IMR-90 (cell line): ENCODE data around the gene CTSO. TPM values are rescaled to one million over a fixed set of nuclear protein-coding genes. Genes with fewer than 3 reads are reported as not detected.

Experiments used
- ATAC-seq: fragments of 200-7000 bp; cut with Tn5 transposase; 2 replicates; pipeline ENCODE4 v1.9.1; 2020; ENCODE audit warnings: low read depth, mild to moderate bottlenecking, moderate library complexity
- BruUV-seq: library from RNA; stranded (reverse); fragments of 400-500 nt; replicated peaks from 2 replicates; lab custom pipeline; 2021; lab: Mats Ljungman, UMichigan
- CTCF ChIA-PET: fragments of 300-600 bp; formaldehyde crosslinking; extraction: SDS; loops from one replicate; lab custom pipeline; 2021; ENCODE audit warnings: antibody characterized with exemption; lab: Yijun Ruan, JAX
- POLR2A ChIA-PET: fragments of 300-600 bp; sonication (Branson Sonifier 250); formaldehyde crosslinking; loops from one replicate; lab custom pipeline; 2022; ENCODE audit warnings: antibody characterized with exemption; ENCODE audit not compliant: unreplicated experiment; lab: Charles Lee
- DNase-seq: peaks from one replicate; pipeline ENCODE4 v3.0.0; 2013
- H2AFZ ChIP-seq: replicated peaks from 2 replicates; pipeline ENCODE3; 2013; ENCODE audit warnings: low read length, mild to moderate bottlenecking; ENCODE audit not compliant: poor library complexity
- H2AK5ac ChIP-seq: 2 replicates; pipeline ENCODE4 v1.6.1; 2013; ENCODE audit warnings: low read depth, low read length, inconsistent platforms
- H2AK9ac ChIP-seq: replicated peaks from 2 replicates; pipeline ENCODE3; 2013; ENCODE audit warnings: mild to moderate bottlenecking, low read depth, low read length, moderate library complexity; ENCODE audit not compliant: poor library complexity
- H2BK120ac ChIP-seq: 2 replicates; pipeline ENCODE4 v1.6.1; 2013; ENCODE audit warnings: low read depth, low read length, inconsistent platforms
- H2BK15ac ChIP-seq: 3 replicates; pipeline ENCODE4 v1.6.1; 2013; ENCODE audit warnings: low read depth, low read length, inconsistent platforms
- H2BK20ac ChIP-seq: 2 replicates; pipeline ENCODE4 v1.6.1; 2013; ENCODE audit warnings: low read depth, mild to moderate bottlenecking, inconsistent platforms, low read length, moderate library complexity
- H2BK5ac ChIP-seq: 2 replicates; pipeline ENCODE4 v1.6.1; 2013; ENCODE audit warnings: mild to moderate bottlenecking, low read depth, low read length, inconsistent platforms; ENCODE audit not compliant: poor library complexity, severe bottlenecking
- H3K14ac ChIP-seq: replicated peaks from 2 replicates; pipeline ENCODE4 v1.6.1; 2013; ENCODE audit warnings: low read depth, low read length, inconsistent platforms
- H3K18ac ChIP-seq: 2 replicates; pipeline ENCODE4 v1.6.1; 2013; ENCODE audit warnings: low read depth, low read length, control low read depth
- H3K23ac ChIP-seq: 2 replicates; pipeline ENCODE4 v1.6.1; 2013; ENCODE audit warnings: low read depth, low read length, inconsistent platforms
- H3K27ac ChIP-seq: 2 replicates; pipeline ENCODE4 v1.5.1; 2013; ENCODE audit warnings: mild to moderate bottlenecking, control low read depth, low read length; ENCODE audit not compliant: insufficient read depth
- H3K27me3 ChIP-seq: 2 replicates; pipeline ENCODE4 v1.6.1; 2013; ENCODE audit warnings: low read length; ENCODE audit not compliant: control insufficient read depth, insufficient read depth
- H3K36me3 ChIP-seq: 2 replicates; pipeline ENCODE4 v1.6.1; 2013; ENCODE audit warnings: low read length, mixed read lengths; ENCODE audit not compliant: control insufficient read depth, insufficient read depth
- H3K4ac ChIP-seq: 2 replicates; pipeline ENCODE4 v1.6.1; 2013; ENCODE audit warnings: low read depth, low read length, inconsistent platforms
- H3K4me1 ChIP-seq: 2 replicates; pipeline ENCODE4 v1.6.1; 2013; ENCODE audit warnings: low read length, mixed read lengths; ENCODE audit not compliant: control insufficient read depth, insufficient read depth
- H3K4me2 ChIP-seq: 2 replicates; pipeline ENCODE4 v1.6.1; 2013; ENCODE audit warnings: low read depth, mild to moderate bottlenecking, control low read depth, low read length, moderate library complexity
- H3K4me3 ChIP-seq: 2 replicates; pipeline ENCODE4 v1.5.1; 2013; ENCODE audit warnings: low read depth, mild to moderate bottlenecking, control low read depth, low read length, moderate library complexity; ENCODE audit not compliant: insufficient read depth
- H3K56ac ChIP-seq: 2 replicates; pipeline ENCODE4 v1.6.1; 2013; ENCODE audit warnings: low read length, inconsistent platforms; ENCODE audit not compliant: insufficient read depth; ENCODE audit errors: extremely low read depth
- H3K79me1 ChIP-seq, 2 experiments: 2 replicates each; pipeline ENCODE4 v1.6.1; 2013; ENCODE audit warnings: low read length in 2 of 2, inconsistent platforms in 1 of 2, low read depth in 1 of 2
- H3K9ac ChIP-seq: 2 replicates; pipeline ENCODE4 v1.6.1; 2013; ENCODE audit warnings: low read depth, low read length, control low read depth
- H3K9me1 ChIP-seq: 2 replicates; pipeline ENCODE4 v1.6.1; 2013; ENCODE audit warnings: low read length, inconsistent platforms; ENCODE audit not compliant: insufficient read depth
- H3K9me3 ChIP-seq: 2 replicates; pipeline ENCODE4 v1.6.1; 2013; ENCODE audit warnings: low read length; ENCODE audit not compliant: control insufficient read depth, insufficient read depth
- H4K20me1 ChIP-seq: 2 replicates; pipeline ENCODE4 v1.6.1; 2013; ENCODE audit warnings: low read length, inconsistent platforms; ENCODE audit not compliant: insufficient read depth
- H4K5ac ChIP-seq: 2 replicates; pipeline ENCODE4 v1.6.1; 2013; ENCODE audit warnings: mild to moderate bottlenecking, low read depth, low read length, control low read depth
- H4K8ac ChIP-seq, 2 experiments: 2 replicates each; pipeline ENCODE4 v1.6.1; 2013; ENCODE audit warnings: low read depth in 2 of 2, low read length in 2 of 2, control low read depth in 1 of 2, inconsistent platforms in 1 of 2
- H4K91ac ChIP-seq: 2 replicates; pipeline ENCODE4 v1.6.1; 2013; ENCODE audit warnings: low read depth, low read length, inconsistent platforms; ENCODE audit not compliant: insufficient read depth
- BHLHE40 ChIP-seq: fragments of 150-350 bp; IDR thresholded peaks from 2 replicates; pipeline ENCODE4 v1.6.1; 2016; ENCODE audit warnings: mild to moderate bottlenecking, low read depth, low read length
- CEBPB ChIP-seq: IDR thresholded peaks from 2 replicates; pipeline ENCODE4 v1.6.1; 2012; ENCODE audit warnings: low read depth, low read length, improper control_type of control experiment
- CHD1 ChIP-seq: IDR thresholded peaks from 2 replicates; pipeline ENCODE4 v1.6.1; 2012; ENCODE audit warnings: low read depth, low read length, improper control_type of control experiment
- CTCF ChIP-seq: conservative IDR thresholded peaks from 2 replicates; pipeline ENCODE4 v1.5.1; 2012; ENCODE audit warnings: mild to moderate bottlenecking, low read depth, low read length, improper control_type of control experiment
- ELK1 ChIP-seq: fragments of 150-350 bp; IDR thresholded peaks from 2 replicates; pipeline ENCODE4 v1.6.1; 2016; ENCODE audit warnings: low read depth, mild to moderate bottlenecking, low read length, moderate library complexity, borderline replicate concordance
- FOS ChIP-seq: fragments of 150-350 bp; IDR thresholded peaks from 2 replicates; pipeline ENCODE4 v1.6.1; 2016; ENCODE audit warnings: low read depth, low read length
- MAFK ChIP-seq: IDR thresholded peaks from 2 replicates; pipeline ENCODE4 v1.6.1; 2012; ENCODE audit warnings: low read depth, low read length, improper control_type of control experiment
- MAZ ChIP-seq: IDR thresholded peaks from 2 replicates; pipeline ENCODE4 v1.6.1; 2012; ENCODE audit warnings: low read depth, mild to moderate bottlenecking, low read length, improper control_type of control experiment, moderate library complexity, borderline replicate concordance
- NFE2L2 ChIP-seq: fragments of 150-350 bp; IDR thresholded peaks from 2 replicates; pipeline ENCODE4 v1.6.1; 2016; ENCODE audit warnings: low read depth, mild to moderate bottlenecking, low read length
- POLR2A ChIP-seq: IDR thresholded peaks from 2 replicates; pipeline ENCODE4 v1.6.1; 2012; ENCODE audit warnings: mild to moderate bottlenecking, low read depth, low read length
- RCOR1 ChIP-seq: IDR thresholded peaks from 2 replicates; pipeline ENCODE4 v1.6.1; 2012; ENCODE audit warnings: mild to moderate bottlenecking, low read length, improper control_type of control experiment; ENCODE audit not compliant: insufficient replicate concordance
- RFX5 ChIP-seq: IDR thresholded peaks from 2 replicates; pipeline ENCODE4 v1.8.0; 2012; ENCODE audit warnings: low read depth, mild to moderate bottlenecking, low read length, moderate library complexity
- SMC3 ChIP-seq: fragments of 150-350 bp; IDR thresholded peaks from 2 replicates; pipeline ENCODE4 v1.6.1; 2016; ENCODE audit warnings: low read depth, mild to moderate bottlenecking, antibody characterized with exemption, low read length, moderate library complexity
- USF2 ChIP-seq: fragments of 150-350 bp; IDR thresholded peaks from 2 replicates; pipeline ENCODE4 v1.6.1; 2017; ENCODE audit warnings: mild to moderate bottlenecking, antibody characterized with exemption, low read length, low read depth
- WGBS, 2 experiments: methylation state at CpG; one replicate each; pipeline versions ENCODE4 v1.1.5 to v1.1.7; 2013; ENCODE audit warnings: missing lambda C conversion rate in 2 of 2; ENCODE audit not compliant: insufficient read length in 1 of 2; ENCODE audit errors: extremely low coverage in 2 of 2; 5-methylcytosine and 5-hydroxymethylcytosine counted together
- dilution Hi-C: fragments of 300-500 bp; cut with HindIII; formaldehyde crosslinking; loops from one replicate; pipeline ENCODE4 v1.14.3; 2018; ENCODE audit warnings: low sequenced_read_pairs; ENCODE audit not compliant: unreplicated experiment
- in situ Hi-C: fragments of 300-500 bp; cut with MboI; formaldehyde crosslinking; loops from 3 replicates; pipeline ENCODE4 v1.14.3; 2019; ENCODE audit warnings: low sequenced_read_pairs, inconsistent platforms, mixed read lengths
- intact Hi-C: fragments of 100-400 bp; cut with micrococcal nuclease; formaldehyde crosslinking; loops from 2 replicates; pipeline ENCODE4 v1.10.0; 2022
- polyA plus RNA-seq, 3 experiments: library from polyadenylated mRNA; depleted of rRNA; stranded (reverse); fragments of >200 nt; gene quantifications; 2 replicates each; pipeline ENCODE4 v1.2.3, GENCODE V29; 2012; ENCODE audit warnings: low replicate concordance in 1 of 3
- total RNA-seq: library from RNA; depleted of rRNA; stranded (reverse); fragments of >200 nt; gene quantifications from 2 replicates; pipeline ENCODE4 v1.2.3, GENCODE V29; 2012

Gene CTSO
- total and polyA plus RNA-seq, 2 of the 4 experiments (the other 2 are of a cell fraction), result 2.9 to 3.9 TPM

- intact Hi-C loops (no loop called here), in situ Hi-C loops (no loop called here), dilution Hi-C loops (no loop called here)
- H2BK5ac ChIP-seq, result no peak overlapping the region
- no peak overlapping the region for H3K18ac ChIP-seq
- H4K20me1 ChIP-seq, result no peaks in the 10 kb centered on the region
- no peak overlapping the region for H3K56ac ChIP-seq
- no peaks in the 10 kb centered on the region for H3K27me3 ChIP-seq
- H2AK5ac ChIP-seq, result no peak overlapping the region
- WGBS, 2 experiments, result no CpG with 5 or more reads among the region's 1 CpG
- no peak overlapping the region for H2AK9ac ChIP-seq
- H3K79me1 ChIP-seq, result no peaks in the 10 kb centered on the region
- no peak overlapping the region for H3K4me3 ChIP-seq
- no peak overlapping the region for H3K27ac ChIP-seq
- H2AFZ ChIP-seq, result no peak overlapping the region
- no peak for TF ChIP-seq CHD1
- no peak for TF ChIP-seq NFE2L2
- no peak for TF ChIP-seq MAZ
- no peak for TF ChIP-seq ELK1
- no peak for TF ChIP-seq USF2
- no peak for TF ChIP-seq RFX5
- TF ChIP-seq MAFK, result no peak
- TF ChIP-seq FOS, result no peak
- TF ChIP-seq CTCF, result no peak
- TF ChIP-seq POLR2A, result no peak
- no peak for TF ChIP-seq BHLHE40
- TF ChIP-seq CEBPB, result no peak
- no peak for TF ChIP-seq RCOR1
- no peak for TF ChIP-seq SMC3
- H4K5ac ChIP-seq, result no peak overlapping the region
- DNase-seq, result no peak
- H3K36me3 ChIP-seq, result no peaks in the 10 kb centered on the region
- H3K4me2 ChIP-seq, result no peak overlapping the region
- no peak overlapping the region for H3K9ac ChIP-seq
- BruUV-seq, result no TSS peak
- ATAC-seq, result no peak
- no peak overlapping the region for H2BK20ac ChIP-seq
- no peak overlapping the region for H2BK15ac ChIP-seq
- H3K9me3 ChIP-seq, result no peaks in the 10 kb centered on the region
- ChIA-PET CTCF (no interaction called here), POLR2A (no interaction called here)
- no peak overlapping the region for H4K8ac ChIP-seq
- H3K14ac ChIP-seq, result no peak overlapping the region
- H3K4me1 ChIP-seq, result no peaks in the 10 kb centered on the region
- H3K9me1 ChIP-seq, result no peaks in the 10 kb centered on the region
- H2BK120ac ChIP-seq, result no peak overlapping the region
- H3K4ac ChIP-seq, result no peak overlapping the region
- no peak overlapping the region for H4K91ac ChIP-seq
- no peak overlapping the region for H3K23ac ChIP-seq
Observed at GRCh38 chr4:155921597-155921996, 32.1 kb downstream of the CTSO start.
